NCI-H2107 treated with DMSO at 0.1 percent for 48 hours (cell line): ENCODE data around the gene HIVEP2.
A peak's percentile ranks its signal among the peaks of the same experiment; 100 is the strongest.

Source experiments
- DNase-seq: peaks from one replicate; lab custom pipeline; 2025; ENCODE audit not compliant: unreplicated experiment; lab: John Stamatoyannopoulos, UW

HIVEP2 gene

DNA sequence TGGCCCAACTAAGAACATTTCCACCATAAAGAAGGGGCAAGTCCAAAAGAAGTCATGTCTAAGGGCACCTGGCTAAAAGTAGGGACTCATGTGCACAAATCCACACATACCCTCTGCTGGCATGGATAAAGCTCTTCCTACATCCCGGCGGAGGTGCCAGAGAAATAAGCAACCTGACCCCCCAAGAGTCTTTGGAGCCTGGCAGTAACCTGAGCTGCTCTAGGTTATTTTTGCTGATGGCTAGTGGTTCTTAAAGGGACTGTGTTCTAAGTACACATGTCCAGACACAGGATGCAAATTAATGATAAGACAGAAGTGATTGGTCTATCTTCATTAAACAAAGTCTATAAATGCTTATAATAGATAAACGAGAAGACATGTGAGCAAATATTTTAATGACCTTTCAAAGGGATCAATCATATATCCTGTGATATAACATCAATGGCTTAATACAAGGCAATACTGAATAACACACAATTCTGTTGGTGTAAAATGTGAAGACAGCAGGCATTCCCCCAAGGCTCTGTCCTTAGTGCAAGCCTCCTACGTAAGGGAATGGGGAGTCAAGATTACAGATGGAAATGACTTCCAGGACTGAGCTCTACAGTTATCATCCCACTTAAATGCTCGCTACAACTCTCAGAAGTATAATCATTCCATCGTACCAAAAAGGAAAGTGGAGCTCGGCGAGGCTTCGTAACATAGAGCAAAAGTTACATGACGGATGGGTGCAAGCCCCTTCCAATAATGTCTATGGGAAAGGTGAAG is 52.5 kb downstream of the HIVEP2 start:
- peak; percentile 2 for DNase-seq

DNA sequence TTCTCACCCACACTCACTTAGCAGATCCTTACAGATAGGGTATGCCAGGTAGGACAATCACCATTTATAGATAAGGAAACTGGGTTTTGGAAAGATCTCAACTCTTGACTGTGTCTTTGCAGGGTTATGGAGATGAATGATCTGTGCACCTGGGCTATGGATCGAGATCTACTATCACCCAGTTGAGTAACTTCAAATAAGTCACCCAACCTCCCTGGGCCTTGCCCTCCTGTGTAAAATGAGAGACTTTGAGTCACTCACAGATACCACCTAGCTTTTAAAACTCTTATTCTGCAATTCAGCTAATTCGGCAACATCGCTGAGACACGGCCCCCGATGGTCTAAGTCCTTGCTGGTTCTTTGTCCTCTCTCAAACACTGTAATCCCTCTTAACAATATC is 53.5 kb downstream of the HIVEP2 start:
- DNase-seq, result no peak

DNA sequence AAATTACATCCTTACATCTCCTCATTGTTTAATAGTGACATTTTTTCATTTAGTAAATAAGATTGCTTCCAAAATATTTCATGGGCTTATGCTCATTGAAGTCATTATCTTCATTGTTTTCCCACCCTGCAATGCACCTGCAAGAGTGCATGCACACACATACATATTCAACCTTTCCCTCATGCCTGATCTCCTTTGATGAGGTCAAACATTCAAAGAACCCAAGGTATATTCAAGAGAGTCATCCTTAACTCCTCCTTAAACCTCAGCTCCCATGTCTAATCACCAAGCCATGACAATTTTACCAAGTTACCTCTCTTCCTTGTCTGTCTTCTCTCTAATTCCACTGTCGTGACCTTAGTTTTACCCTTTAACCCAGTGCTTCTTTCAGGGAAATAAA is 56.5 kb downstream of the HIVEP2 start:
- no peak for DNase-seq

DNA sequence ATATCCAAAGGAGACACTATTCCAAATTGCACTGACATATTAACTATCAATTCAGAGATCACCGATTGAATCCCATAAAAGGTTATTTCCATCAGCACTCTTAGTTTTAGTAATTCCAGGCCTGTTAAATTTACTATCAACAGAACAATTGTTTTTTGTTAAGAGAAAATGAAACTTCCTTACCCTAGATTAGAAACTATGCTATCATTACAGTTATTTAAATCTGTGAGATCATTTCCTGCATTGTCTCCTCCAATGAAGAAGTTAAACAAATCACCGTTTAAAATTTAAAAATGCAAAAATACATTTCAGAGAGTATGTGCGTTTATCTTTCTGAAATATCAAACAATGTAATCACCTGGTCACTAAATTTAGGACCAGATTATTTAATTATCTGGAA is 57.5 kb downstream of the HIVEP2 start:
- DNase-seq, result no peak

DNA sequence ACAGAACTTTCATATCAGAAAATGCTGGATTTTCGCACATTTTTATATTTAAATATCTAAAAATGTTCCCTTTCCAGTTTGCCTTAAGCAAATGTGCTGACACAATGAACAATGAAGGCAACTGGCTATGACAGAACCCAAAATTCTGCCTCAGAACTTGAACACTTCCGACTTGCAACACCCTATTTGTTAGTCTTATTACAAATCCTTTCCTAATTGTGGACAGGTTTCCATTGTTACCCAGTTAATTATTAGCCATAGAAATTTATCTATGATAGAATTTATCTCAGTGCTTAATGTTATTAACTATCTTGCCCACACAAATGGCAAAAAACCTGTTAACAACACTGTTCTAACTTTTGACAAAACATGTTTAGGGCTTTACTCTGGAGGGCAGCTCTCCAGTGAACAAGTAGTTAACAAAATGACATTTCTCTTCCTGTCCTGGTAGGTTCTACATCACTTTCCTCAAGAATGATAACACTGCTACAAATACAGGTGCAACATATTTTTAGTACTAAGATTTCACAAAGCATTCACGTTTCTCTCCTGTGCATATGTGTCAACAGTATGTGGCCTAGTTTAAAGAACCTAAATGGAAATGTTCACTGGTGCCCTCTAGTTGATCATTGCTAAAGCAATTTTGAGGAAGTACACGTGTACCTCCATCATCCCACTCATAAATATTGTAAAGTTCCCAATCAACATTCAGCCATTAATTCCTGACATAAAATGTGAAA is 58.4 kb downstream of the HIVEP2 start:
- DNase-seq, result peak; percentile 36

DNA sequence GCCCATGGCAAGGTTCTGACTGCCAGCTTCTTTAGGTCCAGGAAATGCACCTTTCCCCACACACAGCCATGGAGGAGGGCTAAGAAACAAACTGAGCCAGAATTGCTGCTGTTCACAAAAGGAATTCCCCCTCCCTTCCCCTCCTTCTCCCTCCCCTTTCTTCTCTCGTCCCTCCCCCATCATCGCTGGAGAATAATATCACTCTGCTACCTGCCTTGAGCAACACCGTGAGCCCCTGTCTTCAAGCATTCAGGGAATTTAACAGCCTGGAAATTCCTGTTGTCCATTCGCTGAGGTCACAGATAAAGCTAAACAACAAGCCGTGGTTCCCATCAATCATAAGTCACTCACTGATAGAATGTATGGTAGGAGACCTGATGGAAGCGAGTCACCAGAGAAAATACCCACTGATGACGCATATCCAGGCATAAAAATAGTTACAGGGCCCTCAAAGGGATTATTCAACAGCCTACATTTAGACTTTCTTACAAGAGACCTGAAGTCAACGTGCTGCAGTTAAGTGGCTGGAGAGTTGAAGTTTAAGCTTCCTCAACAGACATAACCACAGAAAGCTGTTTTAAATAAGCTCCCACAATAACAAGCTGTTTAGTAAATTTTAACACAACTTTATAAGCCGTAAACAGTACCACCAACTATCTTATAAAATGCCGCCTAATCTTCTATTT is 59.7 kb downstream of the HIVEP2 start:
- no peak for DNase-seq

DNA sequence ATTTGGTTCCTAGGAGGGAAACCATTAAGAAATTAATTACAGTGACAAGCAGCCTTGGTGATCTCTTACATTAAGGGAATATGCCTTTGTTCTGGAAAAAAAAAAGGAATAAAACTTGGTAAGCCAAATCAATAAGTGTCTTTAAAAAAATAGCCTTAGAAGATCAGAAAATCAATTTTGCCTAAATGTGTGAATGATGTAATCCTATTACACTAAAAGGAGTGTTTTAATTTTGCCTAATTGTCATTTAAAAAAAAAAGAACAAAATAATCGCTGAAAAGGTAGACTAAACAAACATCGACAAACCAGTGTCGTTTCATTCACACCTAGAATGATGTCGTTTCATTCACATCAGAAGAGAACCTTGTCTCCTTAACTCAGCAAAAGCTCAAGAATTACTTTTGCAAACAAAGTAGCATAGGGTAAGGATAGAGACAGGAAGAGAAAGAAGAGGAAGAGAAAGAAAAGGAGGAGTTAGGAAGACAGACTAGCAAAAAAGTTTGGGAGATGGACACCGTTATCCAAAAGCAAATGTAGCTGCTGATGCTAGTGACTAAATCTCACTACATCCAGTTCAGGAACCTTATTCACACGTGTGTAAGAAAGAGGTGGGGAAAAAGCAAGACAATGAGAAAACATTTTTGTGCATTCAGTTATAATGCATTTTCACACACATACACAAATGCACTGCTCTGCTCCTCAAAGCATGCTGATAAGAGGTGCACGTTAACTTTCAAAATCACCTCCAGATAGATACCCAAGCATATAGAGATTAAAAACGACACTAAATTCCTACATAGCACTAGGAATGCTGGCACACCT is 60.6 kb downstream of the HIVEP2 start:
- DNase-seq, result no peak

DNA sequence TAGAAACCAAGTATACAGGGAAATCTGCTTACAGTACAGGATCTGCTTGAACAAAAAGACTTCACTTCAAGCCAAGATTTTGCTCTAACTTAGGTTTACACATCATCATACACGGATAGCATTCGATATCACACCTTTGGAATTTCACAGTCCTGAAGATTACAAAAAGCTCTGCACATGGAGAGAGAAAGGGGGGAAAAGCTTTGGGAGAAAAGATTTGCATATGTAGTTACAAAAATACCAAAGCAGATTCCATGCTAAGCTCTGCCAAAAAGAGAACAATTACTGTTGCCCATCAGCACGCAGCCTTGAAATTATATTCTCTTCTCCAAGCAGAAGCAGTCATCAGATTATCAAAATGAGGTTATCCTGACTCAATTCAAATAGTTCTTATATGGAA is 62.0 kb downstream of the HIVEP2 start:
- DNase-seq, result no peak

DNA sequence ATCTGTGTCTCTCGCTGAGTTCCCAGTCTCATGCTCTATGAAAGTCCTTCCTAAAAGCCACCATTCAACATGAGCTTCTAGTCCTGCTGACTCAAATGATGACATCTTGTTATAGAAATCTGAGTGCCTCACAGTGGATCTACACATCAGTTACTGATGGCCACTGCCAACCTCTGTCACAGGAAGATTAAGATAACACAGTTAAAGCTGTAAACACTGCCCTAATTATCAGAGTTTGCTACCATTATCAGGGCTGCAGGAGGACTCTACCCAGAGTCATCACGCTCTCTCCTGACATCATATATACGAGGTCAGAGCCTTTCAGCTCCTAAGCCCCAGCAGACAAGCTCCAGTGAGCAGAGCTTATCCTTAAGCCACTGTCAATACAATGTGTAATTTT is 63.2 kb downstream of the HIVEP2 start:
- no peak for DNase-seq

DNA sequence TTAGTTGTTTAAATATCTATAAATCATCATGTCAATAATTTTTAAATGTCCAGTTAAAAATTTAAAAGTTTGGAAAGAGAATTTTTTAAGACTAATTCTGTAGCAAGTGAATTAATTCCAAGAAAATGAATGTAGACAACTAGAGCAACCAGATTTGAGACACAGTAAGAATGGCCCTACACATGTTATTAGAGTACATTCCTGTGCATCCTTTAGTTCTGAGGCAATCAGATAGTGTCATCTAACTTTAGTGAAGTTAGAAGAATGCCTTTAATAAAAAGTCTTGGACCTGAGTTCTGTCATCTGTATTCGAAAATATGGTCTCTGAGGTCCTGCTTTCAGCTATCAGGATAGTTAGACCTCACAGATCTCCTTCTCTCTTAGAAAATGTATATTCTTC is 63.7 kb downstream of the HIVEP2 start:
- DNase-seq, result no peak

DNA sequence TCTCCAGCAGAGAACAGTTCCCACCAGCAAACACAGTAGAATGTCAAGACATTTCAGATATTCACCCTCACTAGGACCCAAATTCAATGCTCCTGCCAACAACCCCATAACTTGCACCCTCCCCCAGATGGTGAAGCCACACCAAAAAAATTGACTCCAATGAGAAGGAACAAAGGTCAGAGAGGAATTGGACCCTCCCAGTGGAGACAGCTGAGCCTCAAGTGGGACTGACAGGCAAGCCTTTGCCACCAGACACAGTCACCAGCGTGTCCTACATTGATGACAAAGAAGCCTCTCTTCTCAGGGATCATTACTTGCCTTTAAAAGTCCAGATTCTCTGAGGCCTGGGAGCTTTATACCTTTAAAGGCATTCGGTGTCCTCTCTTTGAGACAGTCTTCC is 64.8 kb downstream of the HIVEP2 start:
- DNase-seq, result no peak

DNA sequence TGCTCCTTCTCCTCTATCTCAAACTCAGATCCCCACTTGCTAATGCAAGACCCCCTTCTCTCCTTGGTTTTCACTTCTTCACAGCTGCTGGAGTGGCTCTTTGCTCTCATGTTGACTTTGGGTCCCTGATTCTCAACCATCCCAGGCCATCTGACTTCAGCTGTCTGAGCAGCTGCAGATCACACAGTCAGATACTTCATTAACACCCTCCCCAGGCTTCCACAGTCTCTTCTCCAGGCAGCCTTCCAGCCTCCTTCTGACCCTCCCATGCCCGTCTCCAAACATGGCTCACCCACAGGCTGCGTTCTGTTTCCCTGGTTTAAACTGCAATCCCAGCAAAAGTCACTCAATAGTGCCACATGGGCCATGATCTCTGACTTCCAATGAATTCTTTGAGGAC is 65.4 kb downstream of the HIVEP2 start:
- no peak for DNase-seq

DNA sequence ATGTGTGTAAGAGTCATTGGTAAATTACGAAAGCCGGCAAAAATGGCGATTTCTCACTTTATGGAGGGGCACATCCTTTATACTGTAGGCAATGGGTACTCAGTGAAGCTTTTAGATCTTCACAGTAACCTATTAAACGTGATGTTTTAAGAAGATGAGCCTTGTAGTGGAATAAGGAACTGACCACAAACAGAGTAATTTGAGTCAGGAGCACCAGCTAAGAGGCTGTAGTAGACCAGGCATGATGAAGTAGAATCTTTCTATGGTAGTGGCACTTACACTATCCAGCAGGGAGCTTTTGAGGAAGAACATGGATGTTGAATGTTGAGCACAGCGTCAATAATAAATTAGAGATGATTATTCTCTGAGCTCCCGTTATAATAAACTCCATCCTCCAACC is 65.9 kb downstream of the HIVEP2 start:
- no peak for DNase-seq

DNA sequence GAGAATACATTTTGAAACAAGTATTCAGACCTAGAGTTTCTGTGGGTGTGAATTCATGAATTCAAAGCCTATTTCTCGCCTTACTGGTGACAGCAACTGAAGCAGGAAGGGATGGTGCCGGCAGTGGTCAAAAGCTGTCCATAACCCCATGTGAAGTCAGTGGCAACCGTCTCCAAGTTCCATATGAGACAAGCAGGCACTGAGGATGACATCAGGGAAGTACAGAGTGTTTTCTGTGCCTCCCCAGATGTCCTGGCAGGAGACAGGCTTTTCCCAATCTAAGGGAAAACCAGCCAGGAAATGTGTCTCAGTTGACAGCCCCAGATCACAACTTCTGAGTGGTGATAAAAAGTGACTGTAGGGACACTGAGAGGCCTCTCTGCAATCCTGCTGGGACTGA is 66.6 kb downstream of the HIVEP2 start:
- no peak for DNase-seq

DNA sequence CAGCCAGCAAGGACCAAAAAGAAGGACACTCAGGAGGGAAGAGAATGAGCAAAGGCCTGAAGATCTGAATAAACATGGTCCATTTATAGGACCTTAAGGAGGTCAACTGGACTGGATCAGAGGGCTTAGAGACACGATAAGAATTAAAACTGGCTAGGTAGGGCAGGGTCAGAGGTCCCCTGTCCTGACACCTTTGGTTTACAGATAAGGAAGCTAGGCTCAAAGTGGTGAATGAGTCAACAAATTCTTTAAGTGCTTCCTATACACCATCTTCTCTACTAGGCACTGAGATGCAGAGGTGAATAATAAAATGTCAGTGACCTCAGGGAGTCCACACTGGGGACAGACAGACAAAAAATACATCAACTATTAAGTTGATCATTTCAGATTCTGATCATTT is 70.3 kb downstream of the HIVEP2 start:
- no peak for DNase-seq

DNA sequence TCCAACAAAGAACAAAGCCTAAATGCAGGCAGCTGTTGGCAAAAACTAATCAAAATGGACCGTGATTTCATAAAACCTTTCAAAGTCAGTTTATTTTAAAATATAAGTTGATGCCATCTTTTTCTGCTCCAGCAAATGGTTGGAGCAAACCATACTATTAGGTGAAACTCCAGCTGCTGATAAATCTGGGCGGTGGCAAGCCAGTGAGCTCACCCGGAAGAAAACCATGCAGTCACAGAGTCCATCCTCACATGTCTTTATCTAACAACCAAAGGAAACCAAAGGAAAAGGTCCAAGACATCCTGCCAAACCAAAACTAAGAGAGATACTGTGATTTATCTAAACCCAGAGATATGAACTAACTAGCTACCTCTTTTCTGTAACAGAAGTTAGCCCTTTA is 72.6 kb downstream of the HIVEP2 start:
- DNase-seq, result no peak

DNA sequence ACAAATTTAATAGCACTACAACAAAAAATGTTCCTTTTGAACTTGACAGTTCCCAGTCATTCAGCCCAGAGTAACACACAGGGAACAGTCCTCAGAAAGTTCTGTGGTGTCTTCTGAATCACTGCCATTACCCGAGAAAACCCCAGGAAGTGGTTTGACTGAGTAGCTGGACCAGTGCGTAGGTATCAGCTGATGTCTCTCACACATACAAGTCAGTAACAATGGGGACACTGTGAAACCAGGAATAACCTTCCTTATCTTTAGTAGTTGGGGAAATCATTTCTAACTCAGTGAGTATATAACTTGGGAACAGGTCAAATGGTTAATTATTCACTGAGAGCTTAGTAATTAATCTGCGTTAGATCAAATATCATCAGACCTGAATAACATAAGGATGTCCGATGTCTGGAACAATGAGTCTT is 73.1 kb downstream of the HIVEP2 start:
- no peak for DNase-seq

DNA sequence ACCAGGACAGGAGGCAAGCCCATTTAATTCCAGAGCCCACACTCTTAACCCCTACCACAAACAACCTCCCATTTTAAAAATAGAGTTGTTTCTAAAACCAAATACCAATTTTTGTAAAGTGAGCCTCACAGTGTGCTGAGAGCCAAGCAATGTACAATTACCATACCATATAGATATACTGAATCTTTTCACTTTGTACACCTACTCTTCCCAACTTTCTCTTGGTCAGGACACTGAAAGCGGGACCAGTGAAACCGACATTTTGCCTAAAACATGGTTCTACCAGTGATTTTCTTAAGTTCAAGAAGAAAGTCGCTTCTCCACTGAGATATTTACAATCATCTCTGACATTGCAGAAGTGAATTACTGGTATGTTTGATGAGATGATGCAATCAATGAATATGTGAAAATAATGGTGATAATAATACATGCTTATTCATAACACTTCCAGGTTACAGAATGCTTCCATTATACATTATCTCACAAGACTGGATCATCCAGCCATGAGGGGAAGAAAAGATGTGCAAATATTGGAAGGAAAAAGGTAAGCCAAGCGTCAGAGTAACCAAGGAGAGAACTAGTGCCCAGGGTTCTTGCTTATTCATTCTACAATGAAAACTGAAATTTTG is 74.1 kb downstream of the HIVEP2 start:
- DNase-seq, result no peak

DNA sequence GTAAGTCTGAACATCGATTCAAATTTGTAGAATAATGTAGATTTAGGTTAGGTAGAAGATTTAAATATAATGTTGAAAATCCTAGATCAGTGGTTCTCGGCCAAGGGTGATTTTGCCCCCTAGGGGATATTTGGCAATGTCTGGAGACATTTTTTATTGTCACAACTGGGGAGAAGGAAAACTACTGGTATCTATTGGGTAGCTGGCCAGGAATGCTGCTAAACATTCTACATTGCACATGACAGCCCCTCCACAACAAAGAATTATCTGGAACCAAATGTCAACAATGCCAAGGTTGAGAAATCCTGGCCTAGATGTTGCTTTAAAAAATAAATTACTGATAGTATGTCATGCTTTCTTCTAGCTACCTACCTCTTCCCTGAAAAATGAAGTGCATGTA is 76.1 kb downstream of the HIVEP2 start:
- no peak for DNase-seq

DNA sequence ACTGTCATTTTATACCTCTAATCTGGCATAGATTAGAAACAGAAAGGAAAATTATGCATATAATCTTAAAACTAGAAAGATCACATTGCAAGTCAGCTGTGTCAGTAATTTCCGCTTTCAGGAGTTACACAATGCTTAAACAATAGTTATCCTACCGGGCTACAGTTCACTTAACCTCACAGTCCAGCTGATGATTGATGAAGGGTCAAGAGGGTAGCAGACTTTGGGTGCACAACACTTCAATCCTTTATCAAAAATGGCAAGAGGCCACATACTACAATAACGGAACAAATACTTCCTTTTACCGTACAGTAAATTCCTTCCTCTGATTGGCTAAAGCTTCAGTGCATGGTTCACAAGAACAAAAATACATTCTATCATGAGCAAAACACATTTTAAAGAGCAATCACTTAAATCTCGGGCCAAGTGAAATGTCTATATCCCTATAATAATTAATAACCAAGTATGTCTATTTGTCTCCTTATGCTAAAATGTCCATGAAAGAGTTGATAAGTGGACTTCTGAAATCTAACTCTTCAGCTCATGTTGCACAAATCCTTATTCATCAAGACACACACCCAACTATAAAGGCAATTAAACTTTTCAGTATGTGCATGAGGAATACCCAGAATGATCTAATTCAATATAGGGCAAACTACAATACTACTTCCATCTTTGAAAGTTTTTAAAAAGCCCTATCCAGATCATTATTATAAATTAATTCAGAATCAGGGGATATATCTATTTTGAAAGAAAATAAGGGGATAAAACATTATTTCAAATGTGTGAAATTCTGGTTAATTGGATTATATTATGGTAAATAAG is 76.8 kb downstream of the HIVEP2 start:
- DNase-seq, result no peak
